IMR-90 (cell line): ENCODE measurements around the gene SPEF2. TPM values are rescaled to one million over a fixed set of nuclear protein-coding genes. Genes with fewer than 3 reads are reported as not detected.
A peak's percentile ranks its signal among the peaks of the same experiment; 100 is the strongest.

Source experiments
- ATAC-seq: fragments of 200-7000 bp; cut with Tn5 transposase; 2 replicates; pipeline ENCODE4 v1.9.1; 2020; ENCODE audit warnings: low read depth, mild to moderate bottlenecking, moderate library complexity
- BruUV-seq: library from RNA; stranded (reverse); fragments of 400-500 nt; replicated peaks from 2 replicates; lab custom pipeline; 2021; lab: Mats Ljungman, UMichigan
- CTCF ChIA-PET: fragments of 300-600 bp; formaldehyde crosslinking; extraction: SDS; loops from one replicate; lab custom pipeline; 2021; ENCODE audit warnings: antibody characterized with exemption; lab: Yijun Ruan, JAX
- POLR2A ChIA-PET: fragments of 300-600 bp; sonication (Branson Sonifier 250); formaldehyde crosslinking; loops from one replicate; lab custom pipeline; 2022; ENCODE audit warnings: antibody characterized with exemption; ENCODE audit not compliant: unreplicated experiment; lab: Charles Lee
- DNase-seq: peaks from one replicate; pipeline ENCODE4 v3.0.0; 2013
- H2AFZ ChIP-seq: replicated peaks from 2 replicates; pipeline ENCODE3; 2013; ENCODE audit warnings: low read length, mild to moderate bottlenecking; ENCODE audit not compliant: poor library complexity
- H2AK5ac ChIP-seq: 2 replicates; pipeline ENCODE4 v1.6.1; 2013; ENCODE audit warnings: low read depth, low read length, inconsistent platforms
- H2AK9ac ChIP-seq: replicated peaks from 2 replicates; pipeline ENCODE3; 2013; ENCODE audit warnings: mild to moderate bottlenecking, low read depth, low read length, moderate library complexity; ENCODE audit not compliant: poor library complexity
- H2BK120ac ChIP-seq: 2 replicates; pipeline ENCODE4 v1.6.1; 2013; ENCODE audit warnings: low read depth, low read length, inconsistent platforms
- H2BK15ac ChIP-seq: 3 replicates; pipeline ENCODE4 v1.6.1; 2013; ENCODE audit warnings: low read depth, low read length, inconsistent platforms
- H2BK20ac ChIP-seq: 2 replicates; pipeline ENCODE4 v1.6.1; 2013; ENCODE audit warnings: low read depth, mild to moderate bottlenecking, inconsistent platforms, low read length, moderate library complexity
- H2BK5ac ChIP-seq: 2 replicates; pipeline ENCODE4 v1.6.1; 2013; ENCODE audit warnings: mild to moderate bottlenecking, low read depth, low read length, inconsistent platforms; ENCODE audit not compliant: poor library complexity, severe bottlenecking
- H3K14ac ChIP-seq: replicated peaks from 2 replicates; pipeline ENCODE4 v1.6.1; 2013; ENCODE audit warnings: low read depth, low read length, inconsistent platforms
- H3K18ac ChIP-seq: 2 replicates; pipeline ENCODE4 v1.6.1; 2013; ENCODE audit warnings: low read depth, low read length, control low read depth
- H3K23ac ChIP-seq: 2 replicates; pipeline ENCODE4 v1.6.1; 2013; ENCODE audit warnings: low read depth, low read length, inconsistent platforms
- H3K27ac ChIP-seq: 2 replicates; pipeline ENCODE4 v1.5.1; 2013; ENCODE audit warnings: mild to moderate bottlenecking, control low read depth, low read length; ENCODE audit not compliant: insufficient read depth
- H3K27me3 ChIP-seq: 2 replicates; pipeline ENCODE4 v1.6.1; 2013; ENCODE audit warnings: low read length; ENCODE audit not compliant: control insufficient read depth, insufficient read depth
- H3K36me3 ChIP-seq: 2 replicates; pipeline ENCODE4 v1.6.1; 2013; ENCODE audit warnings: low read length, mixed read lengths; ENCODE audit not compliant: control insufficient read depth, insufficient read depth
- H3K4ac ChIP-seq: 2 replicates; pipeline ENCODE4 v1.6.1; 2013; ENCODE audit warnings: low read depth, low read length, inconsistent platforms
- H3K4me1 ChIP-seq: 2 replicates; pipeline ENCODE4 v1.6.1; 2013; ENCODE audit warnings: low read length, mixed read lengths; ENCODE audit not compliant: control insufficient read depth, insufficient read depth
- H3K4me2 ChIP-seq: 2 replicates; pipeline ENCODE4 v1.6.1; 2013; ENCODE audit warnings: low read depth, mild to moderate bottlenecking, control low read depth, low read length, moderate library complexity
- H3K4me3 ChIP-seq: 2 replicates; pipeline ENCODE4 v1.5.1; 2013; ENCODE audit warnings: low read depth, mild to moderate bottlenecking, control low read depth, low read length, moderate library complexity; ENCODE audit not compliant: insufficient read depth
- H3K56ac ChIP-seq: 2 replicates; pipeline ENCODE4 v1.6.1; 2013; ENCODE audit warnings: low read length, inconsistent platforms; ENCODE audit not compliant: insufficient read depth; ENCODE audit errors: extremely low read depth
- H3K79me1 ChIP-seq, 2 experiments: 2 replicates each; pipeline ENCODE4 v1.6.1; 2013; ENCODE audit warnings: low read length in 2 of 2, inconsistent platforms in 1 of 2, low read depth in 1 of 2
- H3K9ac ChIP-seq: 2 replicates; pipeline ENCODE4 v1.6.1; 2013; ENCODE audit warnings: low read depth, low read length, control low read depth
- H3K9me1 ChIP-seq: 2 replicates; pipeline ENCODE4 v1.6.1; 2013; ENCODE audit warnings: low read length, inconsistent platforms; ENCODE audit not compliant: insufficient read depth
- H3K9me3 ChIP-seq: 2 replicates; pipeline ENCODE4 v1.6.1; 2013; ENCODE audit warnings: low read length; ENCODE audit not compliant: control insufficient read depth, insufficient read depth
- H4K20me1 ChIP-seq: 2 replicates; pipeline ENCODE4 v1.6.1; 2013; ENCODE audit warnings: low read length, inconsistent platforms; ENCODE audit not compliant: insufficient read depth
- H4K5ac ChIP-seq: 2 replicates; pipeline ENCODE4 v1.6.1; 2013; ENCODE audit warnings: mild to moderate bottlenecking, low read depth, low read length, control low read depth
- H4K8ac ChIP-seq, 2 experiments: 2 replicates each; pipeline ENCODE4 v1.6.1; 2013; ENCODE audit warnings: low read depth in 2 of 2, low read length in 2 of 2, control low read depth in 1 of 2, inconsistent platforms in 1 of 2
- H4K91ac ChIP-seq: 2 replicates; pipeline ENCODE4 v1.6.1; 2013; ENCODE audit warnings: low read depth, low read length, inconsistent platforms; ENCODE audit not compliant: insufficient read depth
- MAFK ChIP-seq: IDR thresholded peaks from 2 replicates; pipeline ENCODE4 v1.6.1; 2012; ENCODE audit warnings: low read depth, low read length, improper control_type of control experiment
- SMC3 ChIP-seq: fragments of 150-350 bp; IDR thresholded peaks from 2 replicates; pipeline ENCODE4 v1.6.1; 2016; ENCODE audit warnings: low read depth, mild to moderate bottlenecking, antibody characterized with exemption, low read length, moderate library complexity
- WGBS, 2 experiments: methylation state at CpG; one replicate each; pipeline versions ENCODE4 v1.1.5 to v1.1.7; 2013; ENCODE audit warnings: missing lambda C conversion rate in 2 of 2; ENCODE audit not compliant: insufficient read length in 1 of 2; ENCODE audit errors: extremely low coverage in 2 of 2; 5-methylcytosine and 5-hydroxymethylcytosine counted together
- dilution Hi-C: fragments of 300-500 bp; cut with HindIII; formaldehyde crosslinking; loops from one replicate; pipeline ENCODE4 v1.14.3; 2018; ENCODE audit warnings: low sequenced_read_pairs; ENCODE audit not compliant: unreplicated experiment
- in situ Hi-C: fragments of 300-500 bp; cut with MboI; formaldehyde crosslinking; loops from 3 replicates; pipeline ENCODE4 v1.14.3; 2019; ENCODE audit warnings: low sequenced_read_pairs, inconsistent platforms, mixed read lengths
- intact Hi-C: fragments of 100-400 bp; cut with micrococcal nuclease; formaldehyde crosslinking; loops from 2 replicates; pipeline ENCODE4 v1.10.0; 2022
- polyA plus RNA-seq, 3 experiments: library from polyadenylated mRNA; depleted of rRNA; stranded (reverse); fragments of >200 nt; gene quantifications; 2 replicates each; pipeline ENCODE4 v1.2.3, GENCODE V29; 2012; ENCODE audit warnings: low replicate concordance in 1 of 3
- total RNA-seq: library from RNA; depleted of rRNA; stranded (reverse); fragments of >200 nt; gene quantifications from 2 replicates; pipeline ENCODE4 v1.2.3, GENCODE V29; 2012

SPEF2 gene
- total and polyA plus RNA-seq, 2 of the 4 experiments (the other 2 are of a cell fraction), result 1.7 to 2.3 TPM

DNA sequence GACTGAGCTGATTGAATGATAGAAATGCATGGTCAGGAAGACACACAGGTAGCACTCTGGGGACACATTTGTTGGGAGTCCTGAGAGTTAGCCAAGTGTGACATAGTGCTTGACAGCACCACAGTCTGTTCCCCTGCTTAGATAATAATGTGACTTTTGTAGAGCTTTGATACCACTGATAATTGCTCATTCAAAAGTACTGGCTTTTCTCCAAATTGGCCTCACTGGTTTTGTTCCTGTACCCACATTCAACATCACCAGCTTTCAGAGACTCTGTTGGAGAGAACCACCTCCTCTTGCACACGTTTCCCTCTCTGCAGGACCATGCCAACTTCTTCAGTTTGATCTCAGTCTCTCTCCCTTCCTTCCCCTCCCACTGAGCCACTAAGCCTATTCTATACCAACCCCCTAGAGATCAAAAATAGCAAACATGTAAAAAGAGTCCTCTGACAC lies 186.6 kb downstream of the SPEF2 start:
- BruUV-seq, result no TSS peak
- CTCF ChIA-PET, result interaction anchor here (0.7 to 1.6 kb wide), 3 partner anchors 14 to 121 kb away, joined by 3 read pairs; no protein-coding TSS in a partner anchor
- no peaks in the 10 kb centered on the region; the same call in 1 of the 2 replicates for H3K9me1 ChIP-seq
- H4K91ac ChIP-seq, result no peak overlapping the region
- no peak overlapping the region for H3K27ac ChIP-seq
- H3K18ac ChIP-seq, result no peak overlapping the region
- H3K4me2 ChIP-seq, result no peak overlapping the region
- H2AFZ ChIP-seq, result no peak overlapping the region
- H3K4ac ChIP-seq, result no peak overlapping the region
- H2BK20ac ChIP-seq, result no peak overlapping the region
- no peaks in the 10 kb centered on the region for H4K20me1 ChIP-seq
- no peak overlapping the region for H3K4me3 ChIP-seq
- H3K23ac ChIP-seq, result no peak overlapping the region
- H2BK15ac ChIP-seq, result no peak overlapping the region
- POLR2A ChIA-PET, result no interaction called here
- no peak overlapping the region for H3K14ac ChIP-seq
- 0 out of 2 replicates have a peak overlapping the region, but pooled peaks have one; percentile 34 for H2AK5ac ChIP-seq
- in situ Hi-C loops, result no loop called here
- no CpG with 5 or more reads among the region's 1 CpG for WGBS, 2 experiments
- no peak overlapping the region for H2BK5ac ChIP-seq
- no peaks in the 10 kb centered on the region for H3K27me3 ChIP-seq
- H4K5ac ChIP-seq, result no peak overlapping the region
- DNase-seq (no peak), ATAC-seq (no peak)
- H3K4me1 ChIP-seq, result peaks cover 5% of the 10 kb centered on the region
- TF ChIP-seq SMC3, result no peak
- no peak for TF ChIP-seq MAFK
- intact Hi-C loops, result no loop called here
- H3K36me3 ChIP-seq, result no peaks in the 10 kb centered on the region
- no peak overlapping the region for H3K9ac ChIP-seq
- no peak overlapping the region for H2BK120ac ChIP-seq
- H3K56ac ChIP-seq, result no peak overlapping the region
- H4K8ac ChIP-seq, result no peak overlapping the region
- dilution Hi-C loops, result no loop called here
- no peaks in the 10 kb centered on the region for H3K9me3 ChIP-seq
- no peaks in the 10 kb centered on the region for H3K79me1 ChIP-seq
- no peak overlapping the region for H2AK9ac ChIP-seq
